ENCODE results near the gene MYOG.

The MYOG gene

GRCh38 chr1:203085528-203086406 is at the start of gene MYOG:
Gene MYOG, minus strand, starts transcription at chr1:203086012. Its CDS starts 51 bp downstream, at chr1:203085961.
- H3K27ac ChIP-seq, result no peak within 1 kb of the TSS
- TF ChIP-seq CTCF (conservative IDR thresholded peaks at IDR 0.05), result no peak
- TF ChIP-seq ZFX (IDR thresholded peaks at IDR 0.05), result no peak

GRCh38 chr1:203133970-203134725 is 48.3 kb upstream of the MYOG start:
- H3K27ac ChIP-seq, result no peak overlapping the region
- TF ChIP-seq CTCF (conservative IDR thresholded peaks at IDR 0.05) (no peak), ZFX (IDR thresholded peaks at IDR 0.05) (no peak)

GRCh38 chr1:203131548-203132200 is 45.9 kb upstream of the MYOG start:
- no peak overlapping the region for H3K27ac ChIP-seq
- TF ChIP-seq ZFX (IDR thresholded peaks at IDR 0.05) (no peak), CTCF (conservative IDR thresholded peaks at IDR 0.05) (no peak)

- TF ChIP-seq CTCF (conservative IDR thresholded peaks at IDR 0.05), result no peak
- H3K27ac ChIP-seq, result no peak overlapping the region
Measured at GRCh38 chr1:203130358-203130985, 44.7 kb upstream of the MYOG start.

GRCh38 chr1:203129501-203130231 is 43.9 kb upstream of the MYOG start:
- H3K27ac ChIP-seq, result no peak overlapping the region
- no peak for TF ChIP-seq ZFX (IDR thresholded peaks at IDR 0.05)
- no peak for TF ChIP-seq CTCF (conservative IDR thresholded peaks at IDR 0.05)

GRCh38 chr1:203128716-203129500 is 43.1 kb upstream of the MYOG start:
- TF ChIP-seq ZFX (IDR thresholded peaks at IDR 0.05) (no peak), CTCF (conservative IDR thresholded peaks at IDR 0.05) (no peak)
- H3K27ac ChIP-seq, result no peak overlapping the region
